Common myeloid progenitor, CD34-positive (primary cell): ENCODE data around the gene FCER2.

Source experiments
- CTCF ChIA-PET: fragments of 350-600 bp; sonication (Branson Sonifier 250); formaldehyde crosslinking; loops from one replicate; lab custom pipeline; 2021; ENCODE audit warnings: antibody characterized with exemption; lab: Charles Lee
- POLR2A ChIA-PET: fragments of 350-600 bp; sonication (Branson Sonifier 250); formaldehyde crosslinking; loops from one replicate; lab custom pipeline; 2021; ENCODE audit warnings: antibody characterized with exemption; lab: Charles Lee
- DNase-seq, 3 donors: peaks; one replicate each; pipeline versions ENCODE4 v3.0.0 to v3.0.0-alpha.2; 2013
- H3K27ac ChIP-seq, 2 experiments: 1 replicate in 1 of 2; 2 replicates in 1 of 2; pipeline ENCODE4 v1.7.0; 2013; ENCODE audit warnings: inconsistent platforms in 2 of 2, low read length in 2 of 2, mild to moderate bottlenecking in 2 of 2, low read depth in 1 of 2, moderate library complexity in 1 of 2; ENCODE audit not compliant: severe bottlenecking in 2 of 2, insufficient read depth in 1 of 2, poor library complexity in 1 of 2
- H3K27me3 ChIP-seq, 5 experiments: replicated peaks in 2 of 5; 1 replicate in 3 of 5; 2 replicates in 2 of 5; pipeline versions ENCODE4 v1.6.1 to v1.7.0; 2013; ENCODE audit warnings: low read length in 4 of 5, mild to moderate bottlenecking in 2 of 5, moderate library complexity in 2 of 5, inconsistent platforms in 1 of 5; ENCODE audit not compliant: insufficient read depth in 5 of 5, control insufficient read depth in 4 of 5
- H3K36me3 ChIP-seq, 4 experiments: 1 replicate in 2 of 4; 2 replicates in 2 of 4; pipeline versions ENCODE4 v1.6.1 to v1.7.0; 2013; ENCODE audit warnings: low read length in 3 of 4, control low read depth in 1 of 4, mild to moderate bottlenecking in 1 of 4; ENCODE audit not compliant: control insufficient read depth in 4 of 4, insufficient read depth in 4 of 4
- H3K4me1 ChIP-seq, 4 experiments: 1 replicate in 3 of 4; 2 replicates in 1 of 4; pipeline versions ENCODE4 v1.6.1 to v1.7.1; 2013; ENCODE audit warnings: low read length in 3 of 4, mild to moderate bottlenecking in 3 of 4, control low read depth in 1 of 4, inconsistent platforms in 1 of 4, moderate library complexity in 1 of 4; ENCODE audit not compliant: control insufficient read depth in 4 of 4, insufficient read depth in 4 of 4; ENCODE audit errors: control extremely low read depth in 1 of 4
- H3K4me3 ChIP-seq, 7 experiments: 1 replicate in 4 of 7; 2 replicates in 3 of 7; pipeline versions ENCODE4 v1.5.1 to v1.7.0; 2013; ENCODE audit warnings: mild to moderate bottlenecking in 7 of 7, low read length in 6 of 7, moderate library complexity in 6 of 7, inconsistent platforms in 2 of 7, low read depth in 2 of 7, control low read depth in 1 of 7; ENCODE audit not compliant: insufficient read depth in 4 of 7, control insufficient read depth in 1 of 7; ENCODE audit errors: extremely low read depth in 1 of 7
- H3K9me3 ChIP-seq, 5 experiments: 1 replicate in 4 of 5; 2 replicates in 1 of 5; pipeline versions ENCODE4 v1.6.1 to v1.7.1; 2013; ENCODE audit warnings: low read length in 4 of 5, mild to moderate bottlenecking in 2 of 5, inconsistent platforms in 1 of 5, low read depth in 1 of 5, moderate library complexity in 1 of 5; ENCODE audit not compliant: control insufficient read depth in 4 of 5, insufficient read depth in 2 of 5; ENCODE audit errors: control extremely low read depth in 1 of 5
- WGBS: methylation state at CpG from one replicate; pipeline ENCODE4 v1.1.5; 2013; ENCODE audit not compliant: insufficient coverage; 5-methylcytosine and 5-hydroxymethylcytosine counted together

FCER2 gene

GRCh38 chr19:7678971-7679751 is 22.8 kb downstream of the FCER2 start:
- Histone ChIP-seq H3K4me3 (peak overlapping the region in 1 of 7 experiments; percentile 28), H3K36me3 (peaks cover 0 to 16% (median 9%) of the 10 kb centered on the region in 4 experiments), H3K9me3 (no peaks in the 10 kb centered on the region), H3K27ac (no peak overlapping the region), H3K4me1 (peaks cover 0 to 58% (median 51%) of the 10 kb centered on the region in 4 experiments), H3K27me3 (no peaks in the 10 kb centered on the region)
- peak; percentile 78 to 88 (median 79) for DNase-seq
- ChIA-PET POLR2A (no interaction called here), CTCF (interaction anchor here (1.3 to 2.3 kb wide), 3 partner anchors 19 to 121 kb away, joined by 3 to 18 read pairs (median 5); no protein-coding TSS in a partner anchor)
- WGBS = 49% methylated on average over 26 of the region's 30 CpGs

- 45% methylated on average over 11 of the region's 12 CpGs for WGBS
- DNase-seq = peak in 2 of 3 donors; percentile 59 to 60
- Histone ChIP-seq H3K4me1 (peaks cover 0 to 58% (median 51%) of the 10 kb centered on the region in 4 experiments), H3K9me3 (peaks cover 0 to 5% (median 1%) of the 10 kb centered on the region in 5 experiments), H3K27ac (no peak overlapping the region), H3K36me3 (peaks cover 0 to 8% (median 5%) of the 10 kb centered on the region in 4 experiments), H3K4me3 (peak overlapping the region in 1 of 7 experiments; percentile 38), H3K27me3 (peaks cover 0 to 6% (median 0%) of the 10 kb centered on the region in 5 experiments)
- CTCF ChIA-PET = interaction anchor here (0.7 to 2.9 kb wide), 5 partner anchors 17 to 122 kb away, joined by 3 to 18 read pairs (median 5); no protein-coding TSS in a partner anchor
- POLR2A ChIA-PET = interaction anchor here (0.9 kb wide), 1 partner anchor 41 kb away, joined by 3 read pairs; the partner anchor contains the start of gene STXBP2
Measured at GRCh38 chr19:7677669-7678311, 24.1 kb downstream of the FCER2 start.

DNA sequence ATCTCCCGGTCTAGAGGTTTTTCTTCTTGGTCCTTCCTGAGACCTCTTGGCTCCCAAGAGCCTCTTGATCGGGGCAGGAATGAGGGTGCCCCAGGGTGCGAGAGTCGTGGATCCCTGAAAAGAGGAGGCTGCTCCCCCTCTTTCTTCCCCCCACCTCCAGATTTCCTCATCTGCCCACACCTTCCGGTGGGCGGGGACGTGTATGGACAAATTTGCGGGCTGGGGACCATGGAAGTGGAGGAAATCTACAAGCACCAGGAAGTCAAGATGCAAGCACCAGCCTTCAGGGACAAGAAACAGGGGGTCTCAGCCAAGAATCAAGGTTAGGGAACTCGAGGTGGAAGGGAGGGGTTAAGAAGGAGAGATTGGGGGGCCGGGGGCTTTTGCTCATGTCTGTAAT is 25.1 kb downstream of the FCER2 start, which contains the start of gene MCEMP1:
Gene MCEMP1 (plus strand): TSS at position 237 of the 400 bp plus-strand sequence. CDS start 31 bp downstream, at position 268.
- ChIA-PET POLR2A (no interaction called here), CTCF (interaction anchor here (2.3 to 2.9 kb wide), 2 partner anchors 25 to 123 kb away, joined by 16 to 18 read pairs; no protein-coding TSS in a partner anchor)
- Histone ChIP-seq H3K36me3 (no peaks in the 10 kb centered on the region), H3K4me3 (peak within 1 kb of the TSS in 5 of 7 experiments; percentile 43 to 57 (median 50)), H3K27ac (no peak within 1 kb of the TSS), H3K4me1 (peaks cover 0 to 53% (median 46%) of the 10 kb centered on the region in 4 experiments), H3K27me3 (peaks cover 0 to 9% (median 0%) of the 10 kb centered on the region in 5 experiments), H3K9me3 (peaks cover 0 to 5% (median 1%) of the 10 kb centered on the region in 5 experiments)
- WGBS = 5% methylated on average over 4 of the region's 10 CpGs
- peak in 1 of 3 donors; percentile 36 for DNase-seq

GRCh38 chr19:7676376-7676775 is 25.6 kb downstream of the FCER2 start:
- Histone ChIP-seq H3K27ac (no peak overlapping the region), H3K4me1 (peaks cover 0 to 49% (median 41%) of the 10 kb centered on the region in 4 experiments), H3K36me3 (no peaks in the 10 kb centered on the region), H3K27me3 (peaks cover 0 to 12% (median 0%) of the 10 kb centered on the region in 5 experiments), H3K4me3 (peak overlapping the region in 5 of 7 experiments; percentile 43 to 57 (median 50)), H3K9me3 (peaks cover 0 to 5% (median 1%) of the 10 kb centered on the region in 5 experiments)
- ChIA-PET POLR2A (interaction anchor here (0.7 kb wide), 1 partner anchor 35 kb away, joined by 3 read pairs; no protein-coding TSS in a partner anchor), CTCF (interaction anchor here (2.9 kb wide), 1 partner anchor 25 kb away, joined by 16 read pairs; no protein-coding TSS in a partner anchor)
- WGBS = 0% methylated on average over 1 of the region's 7 CpGs
- peak in 2 of 3 donors; percentile 53 to 55 for DNase-seq

DNA sequence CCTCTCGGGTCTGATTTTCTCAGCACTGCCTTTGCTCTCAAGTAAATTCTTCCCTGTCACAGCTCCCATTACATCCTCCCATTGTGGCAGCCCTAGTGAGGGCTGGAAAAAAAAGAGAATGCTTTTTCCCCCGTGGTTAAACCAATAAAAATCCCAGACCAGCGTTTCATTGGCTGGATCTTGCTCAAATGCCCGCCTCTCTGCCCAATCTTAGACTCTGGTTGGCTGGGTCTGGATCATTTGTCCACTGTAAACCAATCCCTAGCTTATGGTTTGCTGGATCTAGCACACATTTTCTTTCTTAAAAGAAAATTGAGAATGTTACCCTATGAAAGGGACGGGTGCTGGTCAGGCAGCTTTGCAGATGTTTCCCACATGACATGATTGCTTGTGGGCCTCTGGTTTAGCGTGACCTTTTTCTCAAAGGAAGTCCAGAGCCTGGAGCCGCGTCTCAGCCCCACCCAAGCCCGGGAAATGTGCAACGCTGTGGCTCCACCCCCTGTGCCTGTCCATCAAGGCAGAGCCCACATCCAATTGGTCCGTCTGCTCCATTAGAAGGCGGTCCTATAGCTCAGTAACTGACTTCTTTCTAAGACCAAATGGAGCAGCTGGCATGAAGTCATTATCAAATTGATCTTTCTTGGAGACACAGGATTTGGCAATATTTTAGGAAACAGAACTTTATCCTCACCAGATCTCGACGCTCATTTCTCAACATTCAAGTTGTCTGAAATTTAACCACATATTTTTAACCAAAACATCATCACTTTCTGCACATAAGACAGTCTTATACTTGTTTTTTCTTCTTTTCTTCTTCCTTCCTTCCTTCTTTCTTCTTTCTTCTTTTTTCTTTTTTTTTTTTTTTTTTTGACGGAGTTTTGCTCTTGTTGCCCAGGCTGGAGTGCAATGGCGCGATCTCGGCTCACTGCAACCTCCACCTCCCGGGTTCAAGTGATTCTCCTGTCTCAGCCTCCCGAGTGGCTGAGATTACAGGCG is 27.6 kb downstream of the FCER2 start:
- no peak overlapping the region for H3K27ac ChIP-seq
- POLR2A ChIA-PET = interaction anchor here (0.6 kb wide), 1 partner anchor 184 kb away, joined by 3 read pairs; no protein-coding TSS in a partner anchor
- DNase-seq = peak in 2 of 3 donors; percentile 73

GRCh38 chr19:7672522-7672921 is 29.4 kb downstream of the FCER2 start:
- H3K4me3 ChIP-seq = no peak overlapping the region
- no peaks in the 10 kb centered on the region for H3K36me3 ChIP-seq
- H3K9me3 ChIP-seq = peaks cover 0 to 5% (median 1%) of the 10 kb centered on the region in 5 experiments
- peaks cover 0 to 41% (median 27%) of the 10 kb centered on the region in 4 experiments for H3K4me1 ChIP-seq
- H3K27me3 ChIP-seq = peaks cover 0 to 34% (median 7%) of the 10 kb centered on the region in 5 experiments
- POLR2A ChIA-PET = no interaction called here
- DNase-seq = no peak
- H3K27ac ChIP-seq = no peak overlapping the region
- WGBS = 81% methylated on average over 7 of the region's 9 CpGs
- CTCF ChIA-PET = interaction anchor here (0.9 kb wide), 1 partner anchor 18 kb away, joined by 3 read pairs; no protein-coding TSS in a partner anchor

More for the DNA sequence above, 27.6 kb downstream of the FCER2 start:
- peaks cover 0 to 49% (median 37%) of the 10 kb centered on the region in 4 experiments for H3K4me1 ChIP-seq
- CTCF ChIA-PET = no interaction called here
- peaks cover 0 to 5% (median 1%) of the 10 kb centered on the region in 5 experiments for H3K9me3 ChIP-seq
- 57% methylated on average over 14 of the region's 21 CpGs for WGBS
- H3K27me3 ChIP-seq = peaks cover 0 to 27% (median 6%) of the 10 kb centered on the region in 5 experiments
- no peaks in the 10 kb centered on the region for H3K36me3 ChIP-seq
- no peak overlapping the region for H3K4me3 ChIP-seq
